ENCODE results near the gene SH3GLB1.

- TF ChIP-seq CTCF (conservative IDR thresholded peaks at IDR 0.05; ENCODE audit: low read length) (no peak), EZH2phosphoT487 (IDR thresholded peaks at IDR 0.05; ENCODE audit: borderline replicate concordance, low read depth, low read length) (no peak)
These were observed 83.2 kb downstream of the SH3GLB1 start for GRCh38 chr1:86787621-86788020.
